ENCODE measurements around the gene ZNF628. TPM values are rescaled to one million over a fixed set of nuclear protein-coding genes. Genes with fewer than 3 reads are reported as not detected.

ZNF628 gene
- total and polyA plus RNA-seq, 7 experiments from 2014 or later = 0.07 to 27.2 (median 6.7) TPM

- Mint-ChIP-seq H3K36me3 (peaks cover 0 to 9% (median 4%) of the 10 kb centered on the region in 5 donors), H3K4me3 (peak overlapping the region in 6 of 10 donors; percentile 44 to 82 (median 64)), H3K9me3 (no peaks in the 10 kb centered on the region), H3K4me1 (peaks cover 7 to 21% (median 15%) of the 10 kb centered on the region in 7 donors), H3K27me3 (peaks cover 8 to 33% (median 19%) of the 10 kb centered on the region in 5 donors), H3K27ac (peak overlapping the region in 1 of 9 donors; percentile 9)
- ChIA-PET POLR2A (interaction anchor here (0.7 to 0.8 kb wide), 2 partner anchors 23 to 176 kb away, joined by 3 read pairs; no protein-coding TSS in a partner anchor), CTCF (interaction anchor here (1.5 kb wide), 1 partner anchor 14 kb away, joined by 4 read pairs; no protein-coding TSS in a partner anchor)
- Histone ChIP-seq H3K4me1 (ENCODE audit: control insufficient read depth in 2 of 2, insufficient read depth in 2 of 2, low read length in 2 of 2) (peaks cover 0 to 17% of the 10 kb centered on the region in 2 donors), H3K27me3 (ENCODE audit: control insufficient read depth in 2 of 2, insufficient read depth in 2 of 2, low read length in 2 of 2) (peaks cover 3 to 22% of the 10 kb centered on the region in 2 donors), H3K27ac (ENCODE audit: low read depth, low read length) (no peak overlapping the region), H3K4me3 (ENCODE audit: low read length) (no peak overlapping the region), H3K9me3 (ENCODE audit: control insufficient read depth in 2 of 3, low read length in 3 of 3) (no peaks in the 10 kb centered on the region), H3K36me3 (ENCODE audit: control insufficient read depth in 2 of 3, insufficient read depth in 3 of 3, low read length in 3 of 3) (peaks cover 0 to 5% (median 0%) of the 10 kb centered on the region in 3 experiments)
- intact Hi-C loops (cut with micrococcal nuclease) = loop anchor here in 1 of 2 donors (5.0 kb wide), 1 partner anchor 36 kb away; no protein-coding TSS in a partner anchor
- DNase-seq = peak in 3 of 9 donors; percentile 25 to 48 (median 25)
- ATAC-seq = peak; percentile 73
These were observed 23.6 kb upstream of the ZNF628 start for GRCh38 chr19:55452749-55453346.

- H3K36me3 Mint-ChIP-seq = peaks cover 0 to 9% (median 4%) of the 10 kb centered on the region in 5 donors
- peaks cover 3 to 22% of the 10 kb centered on the region in 2 donors for H3K27me3 ChIP-seq (ENCODE audit: control insufficient read depth in 2 of 2, insufficient read depth in 2 of 2, low read length in 2 of 2)
- DNase-seq = no peak
- H3K4me1 Mint-ChIP-seq = peaks cover 7 to 21% (median 15%) of the 10 kb centered on the region in 7 donors
- peak overlapping the region; percentile 0 to 82 (median 57) for H3K4me3 Mint-ChIP-seq
- H3K27me3 Mint-ChIP-seq = peaks cover 8 to 33% (median 19%) of the 10 kb centered on the region in 5 donors
- H3K36me3 ChIP-seq (ENCODE audit: control insufficient read depth in 2 of 3, insufficient read depth in 3 of 3, low read length in 3 of 3) = peaks cover 0 to 5% (median 0%) of the 10 kb centered on the region in 3 experiments
- intact Hi-C loops (cut with micrococcal nuclease) = loop anchor here (1.0 to 5.0 kb wide), 4 partner anchors 36 to 313 kb away; no protein-coding TSS in a partner anchor
- H3K9me3 Mint-ChIP-seq = no peaks in the 10 kb centered on the region
- ChIA-PET POLR2A (interaction anchor here (0.5 to 1.2 kb wide), 4 partner anchors 22 to 188 kb away, joined by 3 to 5 read pairs (median 4); partner anchors contain the start of gene UBE2S), CTCF (interaction anchor here (0.7 to 1.5 kb wide), 3 partner anchors 14 to 313 kb away, joined by 3 to 4 read pairs (median 4); no protein-coding TSS in a partner anchor)
- H3K27ac ChIP-seq (ENCODE audit: low read depth, low read length) = no peak overlapping the region
- ATAC-seq = no peak
- H3K4me3 ChIP-seq (ENCODE audit: low read length) = no peak overlapping the region
- peaks cover 0 to 17% of the 10 kb centered on the region in 2 donors for H3K4me1 ChIP-seq (ENCODE audit: control insufficient read depth in 2 of 2, insufficient read depth in 2 of 2, low read length in 2 of 2)
- no peaks in the 10 kb centered on the region for H3K9me3 ChIP-seq (ENCODE audit: control insufficient read depth in 2 of 3, low read length in 3 of 3)
- peak overlapping the region in 3 of 9 donors; percentile 1 to 63 (median 47) for H3K27ac Mint-ChIP-seq
These were observed 22.7 kb upstream of the ZNF628 start for GRCh38 chr19:55453511-55454260.

DNA sequence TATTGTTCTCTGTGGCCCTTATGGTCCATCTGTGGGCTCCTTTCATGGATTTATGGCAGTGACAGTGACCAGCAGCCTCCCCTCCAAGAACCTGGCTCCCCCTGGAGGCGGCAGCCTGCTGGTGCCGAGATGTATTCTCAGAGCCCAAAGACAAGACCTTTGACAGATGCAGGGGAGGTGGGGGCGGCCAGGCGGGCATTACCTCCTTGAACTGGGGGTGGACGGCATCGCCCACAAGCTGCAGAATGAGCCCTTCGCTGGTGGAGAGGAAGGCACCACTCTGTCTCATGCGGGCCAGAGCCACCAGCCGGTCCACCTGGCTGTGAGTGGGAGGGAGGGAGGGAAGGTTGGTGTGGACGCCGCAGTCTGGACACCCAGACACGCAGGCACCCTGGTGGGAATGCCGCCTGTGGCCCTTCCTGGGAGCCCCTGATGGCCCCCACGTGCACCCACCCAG, 21.6 kb upstream of the ZNF628 start:
- peaks cover 8 to 33% (median 19%) of the 10 kb centered on the region in 5 donors for H3K27me3 Mint-ChIP-seq
- H3K36me3 Mint-ChIP-seq = peaks cover 0 to 9% (median 4%) of the 10 kb centered on the region in 5 donors
- Histone ChIP-seq H3K36me3 (ENCODE audit: control insufficient read depth in 2 of 3, insufficient read depth in 3 of 3, low read length in 3 of 3) (peaks cover 0 to 5% (median 0%) of the 10 kb centered on the region in 3 experiments), H3K27me3 (ENCODE audit: control insufficient read depth in 2 of 2, insufficient read depth in 2 of 2, low read length in 2 of 2) (peaks cover 3 to 15% of the 10 kb centered on the region in 2 donors), H3K4me3 (ENCODE audit: low read length) (no peak overlapping the region), H3K9me3 (ENCODE audit: control insufficient read depth in 2 of 3, low read length in 3 of 3) (no peaks in the 10 kb centered on the region), H3K4me1 (ENCODE audit: control insufficient read depth in 2 of 2, insufficient read depth in 2 of 2, low read length in 2 of 2) (peaks cover 0 to 17% of the 10 kb centered on the region in 2 donors), H3K27ac (ENCODE audit: low read depth, low read length) (no peak overlapping the region)
- intact Hi-C loops (cut with micrococcal nuclease) = loop anchor here (1.0 to 5.0 kb wide), 4 partner anchors 38 to 314 kb away; no protein-coding TSS in a partner anchor
- no peak overlapping the region for H3K4me3 Mint-ChIP-seq
- no peaks in the 10 kb centered on the region for H3K9me3 Mint-ChIP-seq
- CTCF ChIA-PET = no interaction called here
- peak in 7 of 9 donors; percentile 32 to 54 (median 43) for DNase-seq
- H3K4me1 Mint-ChIP-seq = peaks cover 7 to 22% (median 16%) of the 10 kb centered on the region in 7 donors
- no peak for ATAC-seq
- POLR2A ChIA-PET = interaction anchor here (0.5 kb wide), 1 partner anchor 259 kb away, joined by 3 read pairs; no protein-coding TSS in a partner anchor
- no peak overlapping the region for H3K27ac Mint-ChIP-seq

- no peaks in the 10 kb centered on the region for H3K9me3 ChIP-seq (ENCODE audit: control insufficient read depth in 2 of 3, low read length in 3 of 3)
- H3K27me3 ChIP-seq (ENCODE audit: control insufficient read depth in 2 of 2, insufficient read depth in 2 of 2, low read length in 2 of 2) = peaks cover 3 to 11% of the 10 kb centered on the region in 2 donors
- ChIA-PET POLR2A (interaction anchor here (1.0 kb wide), 1 partner anchor 66 kb away, joined by 3 read pairs; no protein-coding TSS in a partner anchor), CTCF (no interaction called here)
- Mint-ChIP-seq H3K9me3 (no peaks in the 10 kb centered on the region), H3K4me1 (peaks cover 13 to 27% (median 21%) of the 10 kb centered on the region in 7 donors), H3K36me3 (peaks cover 0 to 9% (median 4%) of the 10 kb centered on the region in 5 donors), H3K27me3 (peaks cover 6 to 28% (median 15%) of the 10 kb centered on the region in 5 donors), H3K4me3 (no peak overlapping the region), H3K27ac (no peak overlapping the region)
- ATAC-seq (no peak), DNase-seq (no peak)
- no peak overlapping the region for H3K4me3 ChIP-seq (ENCODE audit: low read length)
- H3K4me1 ChIP-seq (ENCODE audit: control insufficient read depth in 2 of 2, insufficient read depth in 2 of 2, low read length in 2 of 2) = peaks cover 0 to 19% of the 10 kb centered on the region in 2 donors
- intact Hi-C loops (cut with micrococcal nuclease) = loop anchor here in 1 of 2 donors (2.0 kb wide), 1 partner anchor 315 kb away; no protein-coding TSS in a partner anchor
- H3K27ac ChIP-seq (ENCODE audit: low read depth, low read length) = no peak overlapping the region
- peaks cover 0 to 5% (median 0%) of the 10 kb centered on the region in 3 experiments for H3K36me3 ChIP-seq (ENCODE audit: control insufficient read depth in 2 of 3, insufficient read depth in 3 of 3, low read length in 3 of 3)
These were observed 20.7 kb upstream of the ZNF628 start for GRCh38 chr19:55455576-55456235.

GRCh38 chr19:55456347-55456746, 20.1 kb upstream of the ZNF628 start:
- Histone ChIP-seq H3K36me3 (ENCODE audit: control insufficient read depth in 2 of 3, insufficient read depth in 3 of 3, low read length in 3 of 3) (peaks cover 0 to 5% (median 0%) of the 10 kb centered on the region in 3 experiments), H3K27ac (ENCODE audit: low read depth, low read length) (no peak overlapping the region), H3K4me1 (ENCODE audit: control insufficient read depth in 2 of 2, insufficient read depth in 2 of 2, low read length in 2 of 2) (peaks cover 0 to 24% of the 10 kb centered on the region in 2 donors), H3K4me3 (ENCODE audit: low read length) (no peak overlapping the region), H3K9me3 (ENCODE audit: control insufficient read depth in 2 of 3, low read length in 3 of 3) (no peaks in the 10 kb centered on the region), H3K27me3 (ENCODE audit: control insufficient read depth in 2 of 2, insufficient read depth in 2 of 2, low read length in 2 of 2) (peaks cover 3 to 10% of the 10 kb centered on the region in 2 donors)
- intact Hi-C loops (cut with micrococcal nuclease) = no loop called here
- DNase-seq (no peak), ATAC-seq (no peak)
- Mint-ChIP-seq H3K4me3 (no peak overlapping the region), H3K27ac (no peak overlapping the region), H3K36me3 (peaks cover 0 to 9% (median 4%) of the 10 kb centered on the region in 5 donors), H3K4me1 (peaks cover 14 to 30% (median 19%) of the 10 kb centered on the region in 7 donors), H3K9me3 (no peaks in the 10 kb centered on the region), H3K27me3 (peaks cover 5 to 24% (median 13%) of the 10 kb centered on the region in 5 donors)
- CTCF ChIA-PET = no interaction called here
- POLR2A ChIA-PET = no interaction called here

Measured in naive thymus-derived CD4-positive, alpha-beta T cell (primary cell).